Glomerular visceral epithelial cell (primary cell): ENCODE measurements around the gene CCDC149.

Experiments
- DNase-seq: peaks from one replicate; pipeline ENCODE4 v3.0.0-alpha.2; 2016; ENCODE audit errors: extremely low spot score

Gene CCDC149

GRCh38 chr4:24843096-24843495, 69.7 kb downstream of the CCDC149 start:
- no peak for DNase-seq

DNA sequence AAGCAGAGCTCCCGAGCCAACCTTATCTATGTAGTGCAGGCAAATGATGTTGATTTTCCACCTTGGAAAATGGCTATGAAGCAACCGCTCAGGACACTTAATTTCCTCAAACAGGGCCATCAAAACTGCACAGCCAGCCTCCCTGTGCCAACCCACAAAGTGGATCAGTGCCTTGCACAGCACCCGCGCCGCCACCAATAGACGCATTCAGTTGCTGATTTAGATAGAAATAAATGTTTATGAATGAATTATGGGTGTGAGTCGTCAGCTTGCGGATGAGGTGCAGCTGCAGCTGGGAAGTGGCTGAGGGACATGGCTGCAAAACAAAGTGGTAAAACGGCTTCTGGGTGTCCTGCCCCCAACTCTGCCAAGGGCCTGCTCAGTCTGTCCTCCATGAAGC, 70.5 kb downstream of the CCDC149 start:
- DNase-seq: no peak

- DNase-seq: no peak
Observed at GRCh38 chr4:24840826-24841543, 71.9 kb downstream of the CCDC149 start.

DNA sequence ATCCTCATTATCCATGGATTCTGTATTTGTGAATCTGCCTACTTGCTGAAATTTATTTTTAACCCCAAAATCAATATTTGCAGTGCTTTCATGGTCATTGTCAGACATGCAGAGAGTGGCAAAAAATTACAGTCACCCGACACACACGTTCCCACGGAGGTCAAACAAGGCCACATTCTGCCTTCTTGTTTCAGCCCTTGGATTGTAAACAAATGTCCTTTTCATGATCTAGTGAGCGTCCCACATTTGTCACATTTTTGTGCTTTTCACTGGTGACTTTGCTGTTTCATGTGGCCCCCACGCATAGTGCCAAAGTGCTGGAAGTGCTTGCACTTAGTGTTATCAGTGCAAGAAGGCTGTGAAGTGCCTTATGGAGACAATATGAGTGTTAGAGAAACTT, 72.5 kb downstream of the CCDC149 start:
- DNase-seq: no peak

DNA sequence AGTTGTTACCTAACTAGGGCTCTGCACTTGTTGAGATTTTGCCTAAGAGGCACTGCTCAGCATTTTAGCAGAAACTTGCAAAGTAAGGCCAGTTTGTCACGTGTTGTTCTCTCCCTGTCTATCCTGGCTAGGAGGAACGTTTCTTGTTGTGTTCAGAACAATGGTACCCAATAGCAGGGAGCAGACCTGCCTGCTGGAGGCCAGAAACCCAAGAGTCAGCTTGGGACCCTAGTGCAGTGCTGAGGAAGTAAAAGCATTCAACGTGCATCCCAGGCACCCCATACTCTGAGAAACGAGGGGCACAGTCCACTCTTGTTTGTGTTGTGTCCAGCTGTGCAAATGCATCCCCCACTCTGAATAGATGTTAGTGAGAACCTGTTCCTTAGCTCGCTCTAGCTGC, 75.1 kb downstream of the CCDC149 start:
- no peak for DNase-seq

DNA sequence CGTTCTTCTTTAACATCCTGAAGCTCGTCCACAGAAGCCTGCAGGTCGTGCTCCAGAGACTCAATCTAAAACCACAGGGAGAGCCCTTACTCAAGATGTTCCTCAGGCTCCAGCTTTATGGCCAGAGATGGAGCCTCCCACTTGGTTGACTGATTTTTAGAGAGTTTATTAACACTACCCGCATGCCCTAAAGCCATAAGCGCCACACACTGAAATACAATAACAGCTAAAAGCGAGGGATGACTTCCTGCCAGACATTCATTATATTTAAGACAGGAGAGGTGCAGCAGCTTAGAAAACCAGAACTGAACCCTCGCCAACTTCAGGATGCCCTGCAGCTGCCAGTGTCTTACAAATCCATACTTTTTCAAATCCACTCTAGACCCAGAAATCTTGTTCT, 75.5 kb downstream of the CCDC149 start:
- no peak for DNase-seq

DNA sequence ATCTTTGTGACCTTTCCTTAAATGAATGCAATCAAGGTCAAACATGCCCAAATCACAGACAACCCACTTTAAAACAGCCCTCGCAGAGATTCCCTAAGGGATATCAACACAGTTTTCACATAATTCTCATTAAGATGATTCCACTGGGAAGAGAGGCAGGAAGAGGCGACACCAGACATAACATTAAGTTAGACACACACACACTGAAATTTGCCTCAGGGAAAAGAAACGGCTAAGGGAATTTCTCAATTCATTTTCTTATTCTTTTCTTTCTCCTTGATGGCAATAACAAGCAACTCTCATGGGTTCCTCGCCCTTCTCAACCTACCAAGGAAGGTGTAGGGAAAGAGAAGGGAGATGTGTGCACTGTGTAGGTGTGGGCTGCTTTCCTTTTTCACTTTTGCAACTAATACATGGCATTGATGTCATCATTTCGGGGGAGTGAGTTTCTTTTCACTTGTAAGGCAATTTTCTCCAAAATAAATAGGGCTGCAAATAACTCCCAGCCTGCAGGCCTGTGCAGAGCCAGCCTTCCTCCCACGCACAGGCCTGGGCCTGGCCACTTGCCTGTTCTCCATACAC, 76.1 kb downstream of the CCDC149 start:
- no peak for DNase-seq

DNA sequence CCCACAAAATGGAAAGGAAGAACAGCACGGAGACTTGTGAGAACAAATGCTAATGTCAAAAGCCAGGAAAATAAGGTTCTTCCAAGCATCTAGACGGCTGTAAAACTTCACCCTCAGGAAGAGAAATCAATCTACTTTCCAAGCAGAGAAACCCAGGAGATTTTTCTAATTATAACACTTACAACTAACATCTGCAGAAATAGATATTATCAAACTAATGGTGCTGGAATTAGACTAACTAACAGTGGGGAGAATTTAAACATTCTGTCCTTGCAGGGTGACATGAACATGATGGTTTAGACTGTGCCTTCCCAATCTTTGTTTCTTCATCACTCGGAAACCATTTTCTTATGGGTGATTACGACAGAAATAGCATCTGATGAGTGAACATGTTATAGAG, 77.1 kb downstream of the CCDC149 start:
- DNase-seq: no peak

DNA sequence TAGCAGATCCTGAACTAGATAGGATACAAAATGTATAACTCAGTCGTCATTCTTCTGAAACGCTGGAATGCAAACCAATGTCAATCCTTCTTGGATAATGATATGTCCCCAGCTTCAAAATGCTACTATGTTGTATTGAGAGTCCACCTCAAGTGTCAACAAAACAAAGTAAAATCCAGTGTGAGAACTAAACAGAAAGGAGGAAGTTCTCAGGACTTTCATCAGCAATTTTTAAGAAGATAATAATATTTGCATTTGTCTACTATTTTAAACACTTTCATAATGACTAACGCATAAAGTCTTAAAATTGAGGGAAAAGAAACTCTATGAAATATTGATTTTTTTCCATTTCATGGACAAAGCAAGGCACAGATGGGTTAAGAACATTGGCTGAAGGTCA, 81.2 kb downstream of the CCDC149 start:
- DNase-seq: no peak

DNA sequence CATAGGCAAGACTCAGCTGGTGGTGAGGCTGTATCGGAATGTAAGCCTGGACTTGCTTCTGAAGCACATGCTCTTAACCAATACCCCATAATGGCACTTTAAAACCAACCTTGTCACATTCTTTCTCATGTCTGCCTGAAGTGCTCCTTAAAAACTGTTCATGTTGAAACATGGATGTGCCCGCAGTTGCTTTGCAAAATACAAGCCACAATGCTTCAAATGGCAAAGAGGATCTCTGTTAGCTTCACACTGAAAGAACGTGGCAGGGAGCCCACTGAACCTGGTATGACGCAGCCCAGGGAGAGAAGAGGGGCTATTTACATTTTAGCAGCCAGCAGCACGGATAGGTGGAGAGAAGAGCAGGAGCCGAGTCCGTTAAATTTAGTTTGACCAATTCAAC, 88.1 kb downstream of the CCDC149 start:
- DNase-seq: no peak

DNA sequence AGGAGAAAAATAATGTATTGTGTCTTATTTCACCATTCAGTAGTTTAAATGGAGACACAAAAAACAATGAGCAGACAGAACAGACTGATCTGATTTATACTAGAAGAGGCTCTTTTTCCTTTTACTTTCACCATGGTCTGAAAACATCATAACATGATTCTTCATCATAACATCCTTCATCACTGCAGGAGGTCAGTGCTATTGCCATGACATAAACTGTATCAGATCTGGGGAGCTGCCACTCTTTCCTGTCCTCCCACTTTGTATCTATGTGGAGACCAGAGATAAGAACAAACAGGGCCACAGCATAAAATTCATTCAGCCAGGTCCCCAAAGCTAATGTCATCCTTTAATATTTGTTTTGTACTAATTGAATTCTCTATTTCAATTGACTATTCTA, 92.3 kb downstream of the CCDC149 start:
- no peak for DNase-seq

- DNase-seq: no peak
Observed at GRCh38 chr4:24816797-24817196, 96.0 kb downstream of the CCDC149 start.

DNA sequence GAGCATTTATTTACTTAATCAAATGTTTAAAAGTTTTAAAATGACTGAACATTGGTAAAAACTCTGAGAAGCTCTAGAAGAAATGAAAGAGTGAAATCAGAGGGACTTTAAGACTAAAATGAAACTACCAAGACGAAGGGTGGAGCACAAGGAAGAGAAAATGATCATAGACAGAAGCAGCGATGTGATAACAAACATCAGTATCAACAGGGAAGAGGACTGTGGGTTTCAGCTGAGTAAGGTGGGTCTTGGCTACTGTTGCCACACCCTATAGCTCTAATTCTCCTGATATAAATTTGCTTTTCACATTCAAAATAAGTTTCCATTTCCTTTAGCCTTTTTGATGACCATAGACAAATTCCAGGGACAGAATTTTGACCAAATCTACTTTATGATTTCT, 99.1 kb downstream of the CCDC149 start:
- DNase-seq: no peak

- no peak for DNase-seq
Observed at GRCh38 chr4:24810871-24811631, 101.8 kb downstream of the CCDC149 start.

- no peak for DNase-seq
Observed at GRCh38 chr4:24809815-24810405, 102.9 kb downstream of the CCDC149 start.

GRCh38 chr4:24809376-24809775, 103.5 kb downstream of the CCDC149 start:
- DNase-seq: no peak

DNA sequence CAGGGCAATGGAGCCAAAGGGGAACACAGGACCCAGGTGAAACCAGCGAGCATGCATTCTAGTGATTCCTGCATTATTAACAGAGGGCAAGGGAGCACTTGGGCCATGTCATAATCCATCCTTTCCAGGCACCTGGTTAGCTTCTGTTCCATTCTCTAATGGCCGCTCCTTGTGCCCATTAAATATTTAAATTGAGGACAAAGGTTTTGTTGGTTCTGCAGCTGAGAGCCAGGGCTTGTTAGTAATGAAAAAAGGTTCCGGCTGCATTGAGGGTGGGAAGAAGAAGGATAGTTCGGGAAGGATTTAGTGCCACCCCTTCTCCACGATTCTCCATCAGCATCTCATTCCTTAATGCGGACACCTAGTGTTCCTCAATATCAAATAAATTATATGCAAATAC, 103.9 kb downstream of the CCDC149 start:
- DNase-seq: no peak

- no peak for DNase-seq
Observed at GRCh38 chr4:24808261-24808660, 104.6 kb downstream of the CCDC149 start.

GRCh38 chr4:24807611-24808010, 105.2 kb downstream of the CCDC149 start:
- DNase-seq: no peak

DNA sequence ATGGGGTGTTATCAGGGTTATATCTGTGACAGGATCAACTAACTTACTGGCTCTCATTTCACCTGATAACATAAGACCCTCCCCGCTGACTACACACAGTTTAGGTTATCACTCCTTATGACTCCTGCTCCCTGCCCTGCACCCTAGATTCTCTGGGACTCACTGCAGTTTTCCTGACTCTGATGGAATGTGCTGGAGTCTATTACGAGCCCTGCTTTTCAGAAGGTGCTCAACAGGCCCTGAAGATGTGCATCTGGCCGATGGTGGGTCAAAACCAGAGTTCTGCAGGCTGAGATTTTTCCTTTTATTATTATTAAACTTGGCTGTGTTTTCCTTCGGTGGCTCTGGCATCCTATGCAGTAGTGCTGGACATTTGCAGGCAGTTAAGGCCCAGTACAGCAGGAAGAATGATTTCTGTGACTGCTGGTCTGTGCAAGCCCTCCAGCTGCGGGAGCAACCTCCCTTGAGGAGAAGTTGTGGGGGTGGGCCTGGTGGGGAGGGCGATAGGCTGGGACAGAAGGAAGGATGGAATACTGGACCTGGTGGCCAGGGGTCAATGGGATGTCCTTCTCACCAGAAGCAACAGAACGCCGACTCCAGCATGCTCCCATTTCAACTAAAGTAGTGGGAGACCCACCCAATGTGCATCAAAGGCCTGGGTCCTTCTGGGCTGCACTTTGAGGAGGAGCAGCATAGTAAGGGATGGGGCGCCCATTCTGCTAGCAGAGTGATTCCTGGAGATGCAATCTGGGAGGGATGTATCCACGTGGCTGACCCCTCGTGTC, 106.4 kb downstream of the CCDC149 start:
- DNase-seq: no peak

- DNase-seq: no peak
Observed at GRCh38 chr4:24805566-24805965, 107.3 kb downstream of the CCDC149 start.

GRCh38 chr4:24805067-24805466, 107.8 kb downstream of the CCDC149 start:
- DNase-seq: no peak
